DLD1 (cell line): ENCODE measurements around the gene BCL7A.
"Not testable (repeated sequence)": the region's sequence is repeated elsewhere in the genome, so short reads cannot be mapped to it uniquely, and the experiment has no call there.

Source experiments
- in situ Hi-C: cut with HindIII; loops from 2 replicates; pipeline ENCODE4 v1.10.0; 2017; ENCODE audit warnings: low sequenced_read_pairs

BCL7A gene

DNA sequence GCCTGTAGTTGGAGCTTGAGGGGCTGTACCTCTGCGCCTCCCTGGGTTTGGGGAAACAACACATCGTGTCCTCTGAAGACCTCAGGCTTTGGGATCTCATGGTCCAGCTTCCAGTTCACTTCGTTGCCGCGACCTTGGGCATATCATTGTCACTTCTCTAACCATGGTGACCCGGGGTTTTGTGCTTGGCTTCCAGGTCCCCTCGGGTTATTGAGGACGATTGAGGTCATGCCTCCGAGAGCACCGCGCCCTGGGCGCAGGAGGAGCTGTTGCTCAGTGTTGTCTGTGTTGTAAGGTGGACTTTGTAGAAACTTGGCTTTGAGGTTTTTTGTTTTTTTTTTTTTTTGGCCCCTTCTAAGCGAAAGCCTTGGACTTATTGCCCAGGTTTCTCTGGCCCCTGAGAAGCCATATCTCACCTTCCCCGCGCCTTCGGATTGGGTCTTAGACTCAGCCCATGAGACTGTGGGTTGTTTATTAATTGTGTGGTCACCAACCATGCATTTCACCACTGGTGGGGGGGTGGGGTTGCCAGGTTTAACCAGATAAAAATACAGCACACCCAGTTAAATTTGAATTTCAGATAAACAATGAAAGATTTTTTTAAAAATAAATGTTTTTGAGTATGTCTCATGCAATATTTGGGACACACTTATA lies 2.6 kb downstream of the BCL7A start:
- in situ Hi-C loops = no loop called here

DNA sequence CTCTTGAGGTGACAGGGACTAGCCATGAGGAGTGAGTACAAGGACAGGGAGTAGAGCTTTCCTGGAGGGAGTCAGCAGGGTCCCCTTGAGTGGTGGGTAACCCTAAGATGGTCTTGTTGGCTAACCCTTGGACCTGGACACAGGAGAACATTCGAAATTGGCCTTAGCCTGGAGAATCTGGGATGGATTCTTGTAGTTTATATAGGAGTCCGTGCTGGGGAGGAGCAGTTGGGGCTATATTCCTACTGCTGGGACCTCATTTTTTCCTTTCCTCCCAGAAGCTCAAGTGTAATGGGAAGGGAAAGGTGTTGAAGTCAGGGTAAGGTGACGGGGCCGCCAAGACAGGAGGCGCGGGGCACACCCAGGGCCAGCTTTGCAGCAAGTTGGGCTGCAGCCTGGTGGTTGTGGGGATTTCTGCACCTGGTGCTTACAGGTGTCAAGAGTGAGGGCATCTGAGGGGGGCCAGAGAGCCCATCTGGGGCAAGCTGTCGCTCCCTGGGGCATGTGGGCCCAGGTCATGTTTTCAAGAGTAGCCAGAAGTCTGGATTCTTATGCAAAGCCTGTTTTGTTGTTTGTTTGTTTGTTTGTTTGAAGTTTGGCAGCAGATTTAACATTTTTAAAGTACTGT lies 5.1 kb downstream of the BCL7A start:
- in situ Hi-C loops = no loop called here

DNA sequence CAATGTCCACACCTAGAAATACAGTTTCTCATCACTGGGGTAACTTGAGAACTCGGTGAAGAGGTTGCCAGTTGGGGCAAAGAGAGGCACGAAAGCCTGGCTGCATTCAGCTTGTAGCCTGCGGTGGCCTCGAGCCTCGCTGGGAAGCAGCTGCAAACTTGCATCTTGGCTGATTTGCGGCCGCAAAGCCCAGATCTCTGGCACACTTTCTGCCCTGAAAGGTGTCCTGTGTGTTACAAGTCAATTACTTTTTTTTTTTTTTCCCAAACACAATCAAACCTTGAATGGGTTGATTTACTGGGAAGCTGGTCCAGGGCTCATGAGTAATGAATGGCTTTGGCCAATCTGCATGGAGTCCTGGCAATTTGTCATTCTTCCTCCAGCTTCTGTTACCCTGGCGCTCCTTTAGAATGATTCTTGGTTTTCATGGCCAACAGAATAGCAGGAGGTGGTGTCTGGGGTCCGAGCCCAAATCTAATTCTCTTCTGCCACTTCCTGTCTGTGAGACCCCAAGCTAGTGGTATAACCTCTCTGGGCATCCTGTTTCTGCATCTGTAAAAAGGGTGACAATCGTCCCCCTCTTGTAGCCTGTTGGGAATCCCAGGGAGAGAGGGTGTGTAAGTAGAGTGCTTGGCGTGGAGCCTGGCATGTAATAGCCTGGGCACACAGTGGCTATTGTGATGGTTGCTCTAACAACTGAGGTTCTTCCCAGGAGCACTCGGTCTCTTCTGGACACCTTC lies 6.7 kb downstream of the BCL7A start:
- in situ Hi-C loops = no loop called here

DNA sequence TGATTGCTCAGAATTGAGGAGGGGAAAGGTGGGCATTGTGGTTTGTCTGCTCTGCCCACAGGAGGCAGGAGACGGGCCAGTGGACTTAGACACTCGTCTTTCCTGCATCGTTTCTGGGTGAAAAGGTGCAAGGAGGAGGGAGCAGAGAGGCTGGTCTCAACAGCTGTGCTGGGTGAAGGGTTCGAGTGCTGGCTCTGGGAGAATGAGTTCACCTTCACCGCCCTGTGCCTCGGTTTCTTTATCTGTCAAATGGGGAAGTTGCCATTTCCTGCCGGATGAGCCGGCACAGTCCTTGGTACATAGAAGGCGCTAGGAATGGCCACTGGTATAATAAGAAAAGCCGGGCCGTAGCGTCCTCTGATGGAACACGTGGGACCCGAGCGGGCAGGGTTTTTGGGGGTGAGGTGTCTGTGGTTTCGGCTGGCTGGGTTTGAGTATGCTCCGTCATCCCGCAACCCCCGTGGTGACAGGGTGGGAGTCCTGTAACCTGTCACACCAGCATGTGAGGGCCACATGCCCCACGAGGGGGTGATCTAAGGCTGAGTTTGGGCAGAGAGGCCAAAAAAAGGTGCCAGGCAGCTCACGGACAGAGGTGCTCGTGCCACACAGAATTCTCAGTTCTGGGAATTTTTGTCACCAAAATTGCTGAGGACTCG lies 7.3 kb downstream of the BCL7A start:
- in situ Hi-C loops = no loop called here

DNA sequence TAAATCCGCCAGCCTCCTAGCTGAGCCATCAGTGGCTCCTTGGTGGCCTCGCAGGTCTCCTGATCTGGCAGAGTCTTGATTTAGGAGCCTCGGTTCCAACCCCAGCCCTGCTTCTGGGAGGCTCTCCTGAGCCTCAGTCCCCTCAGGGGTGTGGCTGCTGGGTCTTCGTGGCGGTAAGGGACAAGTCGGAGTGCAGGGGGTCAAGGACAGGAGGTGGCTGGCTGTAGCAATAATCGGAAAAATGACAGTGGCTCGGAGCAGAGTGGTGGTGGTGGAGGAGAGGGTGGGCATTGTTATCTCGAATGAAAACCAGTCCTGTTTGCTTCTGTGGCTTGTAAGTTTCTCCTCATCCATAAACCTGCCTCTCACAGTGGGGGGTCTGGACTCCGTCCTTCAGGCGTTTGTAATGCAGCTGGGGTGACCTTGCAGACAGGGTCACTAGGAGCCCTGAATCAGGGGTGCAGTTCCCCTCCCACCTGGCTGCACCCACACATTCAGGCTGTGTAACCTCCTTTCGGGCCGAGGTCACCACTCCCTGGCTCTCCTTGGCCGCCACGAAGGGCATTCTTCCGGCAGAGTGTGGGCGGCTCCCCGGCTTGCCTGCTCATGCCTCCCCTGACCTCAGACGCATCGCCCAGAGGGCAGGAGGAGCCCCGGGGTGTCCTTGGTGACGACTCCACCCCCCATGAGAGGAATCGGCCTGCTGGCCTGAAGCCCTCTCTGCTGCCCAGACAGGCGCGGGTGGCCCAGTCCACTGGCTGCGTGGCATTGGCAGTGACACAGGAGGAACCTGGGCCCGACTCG lies 8.1 kb downstream of the BCL7A start:
- in situ Hi-C loops = no loop called here

DNA sequence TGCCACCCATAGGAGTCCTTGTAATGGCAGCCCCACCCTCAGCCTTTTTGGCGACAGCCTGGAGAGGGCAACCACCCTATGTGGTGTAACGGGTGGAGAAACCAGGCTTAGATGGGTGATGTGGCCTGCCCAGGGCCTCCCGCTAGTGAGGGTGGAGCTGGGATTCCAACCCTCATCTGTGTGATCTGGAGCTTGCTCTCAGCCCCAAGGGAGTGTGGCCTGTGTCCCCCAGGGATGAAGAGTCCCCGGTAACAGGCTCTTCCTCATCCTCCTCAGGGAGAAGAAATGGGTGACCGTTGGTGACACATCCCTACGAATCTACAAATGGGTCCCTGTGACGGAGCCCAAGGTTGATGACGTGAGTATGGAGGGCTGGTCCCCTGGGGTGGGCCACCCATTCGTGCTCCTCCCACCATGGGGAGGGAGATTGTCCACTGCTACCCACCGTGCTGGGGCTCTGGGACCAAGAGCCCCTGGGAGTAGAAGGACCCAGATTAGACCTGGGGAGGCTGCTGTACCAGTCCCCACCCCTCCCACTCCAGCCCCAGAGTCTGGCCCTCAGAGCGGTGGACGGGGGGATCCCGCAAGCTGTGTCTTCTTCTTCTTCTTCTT lies 8.8 kb downstream of the BCL7A start:
- in situ Hi-C loops = no loop called here

DNA sequence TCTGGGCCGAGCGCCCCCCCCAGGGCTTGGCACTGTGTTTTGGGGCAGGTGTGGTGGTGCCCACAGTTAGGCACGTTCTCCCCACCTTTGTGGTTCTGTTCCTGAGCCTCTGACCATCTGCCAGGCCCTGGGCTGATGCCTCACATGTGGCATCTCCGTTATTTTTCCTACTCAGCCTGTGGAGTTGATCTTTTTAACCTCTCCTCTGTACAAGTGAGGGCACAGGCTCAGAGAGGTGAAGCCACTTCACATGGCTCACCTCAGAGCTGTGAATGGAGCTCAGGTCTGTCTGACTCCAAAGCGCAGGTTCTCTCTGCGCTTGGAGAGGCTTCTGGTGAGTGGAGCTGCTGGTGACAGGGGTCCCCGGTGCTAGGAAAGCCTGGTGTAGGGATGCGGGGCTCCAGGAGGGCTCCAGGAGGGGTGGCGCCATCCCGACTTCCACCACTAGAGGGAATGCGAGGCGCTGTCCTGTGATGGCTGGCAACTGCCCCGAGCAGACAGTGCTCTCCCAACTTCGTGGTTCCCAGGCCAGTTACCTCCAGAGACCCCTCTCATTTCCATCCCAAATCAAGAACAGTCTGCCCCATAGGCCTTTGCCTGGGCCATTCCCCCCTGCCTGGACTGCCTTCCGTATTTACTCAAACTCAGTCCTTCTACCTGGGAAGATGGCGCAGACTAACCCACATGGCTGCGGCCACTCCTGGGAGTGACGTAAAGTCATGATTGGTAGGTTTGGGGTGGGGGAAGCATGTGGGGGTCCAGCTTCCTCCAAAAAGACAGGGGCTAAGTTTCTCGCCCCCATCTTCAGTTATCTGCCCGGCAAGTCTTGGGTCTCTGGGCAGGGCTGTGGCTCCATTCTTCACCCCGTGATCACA lies 9.9 kb downstream of the BCL7A start:
- in situ Hi-C loops = no loop called here

DNA sequence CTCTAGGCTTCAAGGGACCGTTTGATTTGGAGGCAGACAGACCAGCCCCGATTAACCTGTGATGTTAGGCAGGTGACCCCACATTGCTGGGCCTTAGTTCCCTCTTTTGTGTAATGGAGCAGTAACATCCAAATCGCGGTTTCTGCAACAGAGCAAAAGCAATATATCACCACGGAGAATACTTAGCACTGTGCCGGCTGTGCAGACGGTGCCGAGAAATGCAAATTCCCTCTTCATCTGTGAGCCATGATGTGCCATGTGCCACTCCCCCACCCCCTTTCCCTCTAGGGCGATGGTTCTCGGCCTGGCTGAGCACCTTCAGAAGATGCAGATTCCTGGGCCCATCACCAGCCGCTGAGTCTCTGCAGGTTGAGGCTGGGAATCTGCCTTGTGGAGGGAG lies 10.9 kb downstream of the BCL7A start:
- in situ Hi-C loops = no loop called here

DNA sequence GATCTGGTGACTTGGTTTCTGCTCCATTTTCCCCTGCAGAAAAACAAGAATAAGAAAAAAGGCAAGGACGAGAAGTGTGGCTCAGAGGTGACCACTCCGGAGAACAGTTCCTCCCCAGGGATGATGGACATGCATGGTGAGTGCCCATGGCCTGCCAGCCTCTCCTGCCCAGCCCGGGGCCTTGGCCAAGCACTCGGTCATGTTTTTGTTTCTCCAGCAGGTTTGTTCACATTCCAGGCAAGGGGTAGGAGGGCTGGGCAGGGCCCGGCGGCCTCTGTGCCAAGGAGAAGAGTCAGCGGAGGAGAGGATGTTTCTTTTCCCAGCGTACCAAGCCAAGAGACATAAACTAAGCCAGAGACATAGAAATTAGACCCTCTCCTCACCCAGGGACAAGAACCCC lies 13.6 kb downstream of the BCL7A start:
- in situ Hi-C loops = no loop called here

DNA sequence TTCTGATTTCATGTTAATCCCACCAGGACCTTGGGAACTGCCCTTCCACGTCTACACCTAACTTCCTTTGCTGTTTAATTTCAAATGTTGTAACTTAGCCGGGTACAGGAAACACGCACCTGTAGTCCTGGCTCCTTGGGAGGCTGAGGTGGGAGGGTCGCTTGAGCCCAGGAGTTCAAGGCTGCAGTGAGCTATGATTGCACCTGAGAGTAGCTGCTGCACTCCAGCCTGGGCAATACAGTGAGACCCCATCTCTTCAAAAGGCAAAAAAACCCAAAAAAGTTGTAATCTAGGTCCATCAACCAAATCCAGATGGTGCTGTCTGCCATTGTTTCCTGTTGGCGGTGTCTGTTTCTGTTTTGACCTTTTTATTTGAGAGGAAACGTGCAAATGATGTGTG lies 14.5 kb downstream of the BCL7A start:
- in situ Hi-C loops = no loop called here

DNA sequence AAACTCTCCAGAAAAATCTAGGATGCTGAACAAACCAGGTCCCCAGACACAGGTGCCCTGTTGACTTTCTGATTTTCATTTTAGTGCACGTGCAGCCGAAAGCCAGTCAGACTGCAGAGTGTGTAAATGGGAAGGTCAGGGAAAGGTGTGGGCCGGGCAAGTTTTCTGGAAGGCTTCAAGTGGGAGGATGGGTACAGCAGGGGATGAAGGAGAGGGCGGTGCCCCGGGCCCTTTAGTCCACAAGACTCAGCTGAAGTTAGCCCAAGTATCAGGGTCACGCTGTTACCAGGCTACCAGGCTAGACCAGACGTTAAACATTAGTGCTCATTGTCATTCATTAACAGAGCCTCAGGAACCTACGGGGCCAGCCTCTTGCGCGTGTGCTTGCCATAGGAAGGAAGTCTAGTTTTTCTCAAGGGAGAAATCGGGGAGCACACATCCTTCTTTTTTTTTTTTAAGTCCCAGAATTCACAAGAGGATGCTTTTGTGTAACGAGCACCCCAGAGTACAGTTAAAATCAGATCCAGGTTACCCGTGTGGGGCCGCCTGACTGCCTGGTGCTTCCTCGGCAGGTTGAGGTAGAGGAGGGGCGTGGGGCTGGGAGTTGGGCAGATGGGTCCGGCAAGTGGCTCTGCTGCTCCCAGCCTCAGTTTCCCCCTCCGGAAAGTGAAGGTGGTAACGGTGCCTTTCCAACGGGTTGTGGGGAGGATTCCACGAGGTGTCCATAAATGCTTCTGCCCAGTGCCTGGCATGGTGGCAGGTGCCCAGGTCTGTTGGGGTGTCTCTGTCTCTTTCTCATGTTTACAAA lies 19.1 kb downstream of the BCL7A start:
- in situ Hi-C loops = no loop called here

DNA sequence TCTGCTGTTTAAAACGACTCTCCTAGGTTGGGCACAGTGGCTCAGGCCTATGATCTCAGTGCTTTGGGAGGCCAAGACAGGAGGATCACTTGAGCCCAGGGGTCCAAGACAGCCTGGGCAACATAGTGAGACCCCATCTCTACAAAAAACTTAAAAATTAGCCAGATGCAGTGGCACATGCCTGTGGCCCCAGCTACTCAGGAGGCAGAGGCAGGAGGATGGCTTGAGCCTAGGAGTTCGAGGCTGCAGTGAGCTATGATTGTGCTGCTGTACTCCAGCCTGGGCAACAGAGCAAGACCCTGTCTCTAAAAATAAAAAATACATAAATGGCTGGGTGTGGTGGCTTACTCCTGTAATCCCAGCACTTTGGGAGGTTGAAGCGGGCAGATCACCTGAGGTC lies 19.8 kb downstream of the BCL7A start:
- in situ Hi-C loops = not testable (repeated sequence)

DNA sequence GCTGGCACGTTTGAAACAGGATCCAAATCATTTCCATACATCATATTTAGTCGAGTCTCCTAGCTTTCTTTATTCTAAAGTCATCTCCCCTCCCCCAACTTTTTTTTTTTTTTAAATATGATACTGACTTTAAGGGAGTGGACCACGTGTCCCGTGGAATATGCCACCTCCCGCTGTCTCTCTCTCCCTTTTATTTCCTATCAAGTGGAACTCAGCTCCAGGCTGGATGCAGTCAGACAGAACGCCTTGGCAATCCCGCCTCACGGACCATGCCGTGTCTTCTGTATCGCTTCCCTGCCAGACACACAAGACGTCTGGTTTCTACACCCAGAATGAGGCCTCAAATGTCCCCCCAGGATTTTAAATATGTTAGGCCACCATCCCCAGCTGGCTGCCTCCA lies 21.2 kb downstream of the BCL7A start:
- in situ Hi-C loops = no loop called here

DNA sequence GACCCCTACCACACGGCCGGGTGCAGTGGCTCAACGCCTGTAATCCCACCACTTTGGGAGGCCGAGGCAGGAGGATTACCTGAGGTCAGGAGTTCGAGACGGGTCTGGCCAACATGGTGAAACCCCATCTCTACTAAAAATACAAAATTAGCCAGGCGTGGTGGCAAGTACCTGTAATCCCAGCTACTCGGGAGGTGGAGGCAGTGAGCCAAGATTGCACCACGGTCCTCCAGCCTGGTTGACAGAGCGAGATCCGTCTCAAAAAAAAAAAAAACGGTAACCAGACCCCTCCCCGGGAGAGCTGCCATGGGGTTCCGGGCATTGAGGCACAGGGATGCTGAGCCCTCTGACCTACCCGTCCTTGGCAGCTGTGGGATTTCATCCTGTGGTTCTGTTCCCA lies 21.8 kb downstream of the BCL7A start:
- in situ Hi-C loops = no loop called here

DNA sequence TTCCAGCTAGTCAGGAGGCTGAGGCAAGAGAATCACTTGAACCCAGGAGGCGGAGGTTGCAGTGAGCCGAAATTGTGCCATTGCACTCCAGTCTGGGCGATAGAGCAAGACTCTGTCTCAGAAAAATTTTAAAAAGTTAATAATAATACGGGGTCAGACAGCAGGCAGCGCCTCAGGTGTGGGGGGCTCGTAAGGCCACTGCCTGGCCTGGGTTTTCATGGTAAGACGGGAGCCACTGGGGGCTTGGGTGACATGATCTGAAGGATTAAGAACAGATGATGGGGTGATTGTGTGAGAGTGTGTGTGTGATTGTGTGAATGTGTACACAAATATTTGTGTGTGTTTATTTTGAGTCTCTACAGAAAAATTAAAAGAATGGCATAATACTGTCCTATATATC lies 23.6 kb downstream of the BCL7A start:
- in situ Hi-C loops = no loop called here

DNA sequence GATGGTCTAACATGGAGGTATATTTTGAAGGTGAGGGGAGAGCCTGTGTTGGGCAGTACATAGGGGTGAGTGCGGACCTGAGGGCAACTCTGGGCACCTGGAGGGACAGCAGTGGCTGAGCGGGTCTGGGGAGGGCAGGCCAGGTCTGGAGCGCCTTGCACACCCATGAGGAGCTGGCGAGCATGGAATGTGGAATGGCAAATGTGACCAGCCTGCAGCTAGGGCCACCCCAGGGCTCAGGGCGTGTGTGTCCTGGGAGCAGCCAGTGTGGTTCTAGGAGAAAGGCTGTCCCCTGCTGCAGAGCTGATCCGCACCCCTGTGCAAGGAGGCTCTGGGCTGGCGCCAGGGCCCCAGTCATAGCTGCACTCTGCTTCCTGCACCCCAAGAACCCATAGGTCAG lies 24.5 kb downstream of the BCL7A start:
- in situ Hi-C loops = no loop called here

DNA sequence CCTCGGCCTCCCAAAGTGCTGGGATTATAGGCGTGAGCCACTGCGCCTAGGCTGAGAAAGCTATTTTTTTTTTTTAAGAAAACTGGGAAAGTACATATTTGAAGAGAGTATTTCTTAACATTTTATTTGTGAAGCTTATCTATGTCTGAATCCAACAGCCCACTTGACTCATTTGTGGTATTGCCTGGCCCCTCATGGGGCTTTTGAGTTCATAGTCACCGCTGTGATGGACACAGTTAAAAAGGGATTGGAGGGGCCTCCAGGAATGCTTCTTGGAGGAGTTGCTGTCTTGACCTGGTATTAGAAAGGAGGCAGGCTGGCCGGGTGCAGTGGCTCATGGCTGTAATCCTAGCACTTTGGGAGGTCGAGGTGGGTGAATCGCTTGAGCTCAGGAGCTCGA lies 26.5 kb downstream of the BCL7A start:
- in situ Hi-C loops = no loop called here

DNA sequence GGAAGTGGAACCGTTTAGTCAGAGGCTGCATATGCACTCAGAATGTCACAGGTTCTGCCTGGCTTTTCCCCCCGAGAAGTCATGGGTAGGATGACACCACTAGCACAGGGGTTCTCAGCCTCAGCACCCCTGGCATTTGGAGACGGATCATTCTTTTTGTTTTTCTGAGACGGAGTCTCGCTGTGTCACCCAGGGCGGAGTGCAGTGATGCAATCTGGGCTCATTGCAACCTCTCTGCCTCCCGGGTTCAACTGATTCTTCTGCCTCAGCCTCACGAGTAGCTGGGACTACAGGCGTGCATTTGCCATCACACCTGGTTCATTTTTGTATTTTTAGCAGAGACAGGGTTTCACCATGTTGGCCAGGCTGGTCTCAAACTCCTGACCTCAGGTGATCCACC lies 28.1 kb downstream of the BCL7A start:
- in situ Hi-C loops = no loop called here

DNA sequence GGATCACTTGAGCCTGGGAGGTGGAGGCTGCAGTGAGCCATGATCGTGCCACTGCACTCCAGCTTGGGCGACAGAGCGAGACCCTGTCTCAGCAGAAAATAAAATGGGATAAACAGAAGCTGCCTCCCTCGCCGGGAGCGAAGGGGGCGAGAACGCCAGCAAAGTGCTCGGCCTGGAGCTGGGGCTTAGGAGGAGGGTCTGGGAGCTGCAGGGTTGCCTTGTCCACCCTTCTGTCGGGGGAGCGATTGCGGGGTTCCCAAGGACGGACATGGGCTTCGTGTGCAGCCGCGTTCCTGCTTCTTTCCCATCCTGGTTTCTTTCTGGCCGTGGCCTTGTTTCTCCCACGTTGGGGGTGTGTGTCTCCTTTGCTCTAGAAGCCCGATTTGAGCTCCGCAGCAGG lies 29.0 kb downstream of the BCL7A start:
- in situ Hi-C loops = no loop called here
